ENCODE data around the gene BCLAF1.
"Not testable (repeated sequence)": the region's sequence is repeated elsewhere in the genome, so short reads cannot be mapped to it uniquely, and the experiment has no call there.

Gene BCLAF1

DNA sequence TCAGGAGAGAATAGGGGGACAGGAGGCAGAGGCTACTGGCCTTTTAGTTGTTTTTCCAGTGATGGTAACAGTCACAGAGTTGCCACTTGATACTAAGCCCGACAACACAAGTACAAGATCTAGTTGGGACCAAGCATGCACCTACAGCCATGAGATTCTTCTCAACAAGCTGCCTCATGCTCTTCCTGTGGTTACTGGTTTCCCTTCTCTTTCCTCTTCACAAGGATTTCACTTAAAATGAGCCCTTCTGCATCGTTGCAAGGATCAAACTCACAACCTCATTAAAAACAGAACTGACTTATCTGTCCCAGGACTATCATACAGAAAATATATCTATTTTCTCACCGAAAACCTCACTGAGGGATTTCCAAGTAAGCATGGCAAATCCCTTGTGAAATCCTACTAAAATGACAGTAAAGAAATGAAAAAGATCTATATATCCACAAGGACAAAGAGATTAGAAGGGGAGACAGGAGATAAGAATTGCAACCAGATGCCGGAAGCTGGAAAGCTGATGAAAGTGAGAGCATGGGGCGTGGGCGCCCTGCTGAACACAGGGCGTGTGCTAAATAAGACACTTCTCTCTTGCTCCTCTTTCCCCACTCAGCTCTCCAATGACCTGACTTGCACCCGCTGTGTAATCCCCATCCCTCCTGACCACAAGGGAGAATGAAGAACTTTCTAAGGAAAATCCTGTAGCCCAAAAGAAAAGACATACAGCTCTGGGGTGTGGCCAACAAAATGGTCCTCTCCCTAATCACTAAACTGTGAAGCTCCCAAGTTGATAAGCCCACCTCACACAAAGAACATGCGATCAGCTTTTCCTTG lies 53.0 kb downstream of the BCLAF1 start:
- FAIRE-seq: no peak

GRCh38 chr6:136235233-136235564 lies 54.4 kb downstream of the BCLAF1 start:
- no peak for FAIRE-seq

DNA sequence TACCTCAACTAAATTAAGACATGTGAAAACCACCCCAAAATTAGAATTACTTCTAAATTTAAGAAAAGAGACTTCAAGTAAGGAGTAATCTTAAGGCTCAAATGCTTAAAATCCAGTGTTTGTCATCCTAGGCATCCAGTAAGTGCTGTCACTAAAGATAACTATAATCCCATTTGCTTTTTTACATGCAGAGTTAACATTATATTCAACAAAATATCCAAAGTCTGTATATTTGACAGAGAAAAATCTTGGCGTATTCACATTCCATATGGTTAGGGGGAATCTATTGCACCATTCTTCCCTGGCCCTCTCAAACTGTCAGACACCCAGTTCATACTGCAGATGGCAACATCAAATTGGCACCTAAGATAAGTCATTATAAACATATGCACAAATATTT lies 56.9 kb downstream of the BCLAF1 start:
- FAIRE-seq: no peak

GRCh38 chr6:136230219-136230853 lies 59.3 kb downstream of the BCLAF1 start:
- FAIRE-seq: no peak

GRCh38 chr6:136228814-136229213 lies 60.8 kb downstream of the BCLAF1 start:
- FAIRE-seq: no peak

DNA sequence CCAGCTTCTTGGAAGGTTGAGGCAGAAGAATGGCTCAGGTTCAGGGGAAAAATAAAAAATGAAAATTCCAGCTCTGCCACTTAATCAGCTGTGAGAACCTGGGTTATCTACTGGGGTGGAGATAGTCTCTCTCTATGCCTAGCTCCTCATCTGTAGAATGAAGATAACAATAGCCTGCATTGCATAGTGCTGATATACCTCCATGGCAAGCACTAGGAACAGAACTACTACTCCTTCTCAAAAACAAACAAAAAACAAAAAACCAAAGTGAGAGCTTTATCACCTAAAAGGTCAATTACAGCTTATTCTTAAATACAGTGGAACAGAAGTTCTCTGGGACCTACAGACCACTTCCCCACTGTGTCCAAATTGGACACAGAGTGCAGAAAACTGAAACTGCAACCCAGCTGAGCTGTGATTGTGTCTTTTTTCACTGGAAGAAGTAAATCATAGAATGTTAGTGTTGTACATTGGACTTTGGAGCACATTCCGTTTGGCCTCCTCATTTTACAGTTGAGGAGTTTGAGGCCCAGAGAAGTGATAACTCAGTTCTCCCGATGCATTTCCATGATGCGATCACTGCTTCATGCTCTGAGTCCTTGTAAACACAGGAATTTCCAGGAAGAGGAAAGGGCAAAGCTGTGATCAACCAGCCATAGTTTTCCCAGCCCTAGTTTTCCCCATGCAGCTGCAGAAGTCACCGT lies 62.8 kb downstream of the BCLAF1 start:
- FAIRE-seq: no peak

DNA sequence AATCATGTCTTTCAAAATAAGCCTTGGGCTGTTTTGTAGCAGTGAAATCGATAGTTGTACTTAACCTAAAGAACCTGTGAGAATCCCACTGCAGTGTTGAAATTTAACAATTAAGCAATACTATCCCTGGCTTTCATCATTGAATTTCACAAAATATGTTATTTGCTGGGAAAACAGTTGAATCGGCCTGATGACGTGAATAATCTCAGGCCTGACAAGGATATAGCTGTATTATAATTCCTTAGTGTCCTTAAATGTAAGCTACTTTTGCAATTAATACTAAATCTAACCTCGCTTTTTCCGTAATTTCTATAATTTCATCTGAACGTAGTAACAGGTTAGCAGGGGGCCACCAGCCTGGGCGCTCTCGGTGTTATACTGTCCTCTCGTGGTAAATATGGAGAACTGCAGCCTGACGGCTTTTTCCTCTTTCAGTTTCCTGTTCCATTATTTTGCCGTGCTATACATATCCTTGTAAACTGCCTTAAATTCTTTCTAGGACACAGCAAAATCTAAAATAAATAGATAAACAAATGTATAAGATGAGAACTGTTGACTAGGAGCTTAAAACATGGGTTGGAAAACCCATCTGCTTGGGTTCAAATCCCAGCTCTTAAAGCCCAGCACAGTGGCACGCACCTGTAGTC lies 63.5 kb downstream of the BCLAF1 start:
- FAIRE-seq: no peak

GRCh38 chr6:136225496-136225895 lies 64.2 kb downstream of the BCLAF1 start:
- no peak for FAIRE-seq

DNA sequence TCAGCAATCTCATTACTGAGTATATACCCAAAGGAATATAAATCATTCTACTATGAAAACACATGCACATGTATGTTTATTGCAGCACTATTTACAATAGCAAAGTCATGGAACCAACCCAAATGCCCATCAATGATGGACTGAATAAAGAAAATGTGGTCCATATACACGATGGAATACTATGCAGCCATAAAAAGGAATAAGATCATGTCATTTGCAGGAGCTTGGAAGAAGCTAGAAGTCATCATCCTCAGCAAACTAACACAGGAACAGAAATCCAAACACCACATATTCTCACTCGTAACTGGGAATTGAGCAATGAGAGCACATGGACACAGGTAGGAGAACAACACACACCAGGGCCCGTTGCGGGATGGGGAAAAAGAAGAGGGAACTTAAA lies 64.7 kb downstream of the BCLAF1 start:
- not testable (repeated sequence) for FAIRE-seq

DNA sequence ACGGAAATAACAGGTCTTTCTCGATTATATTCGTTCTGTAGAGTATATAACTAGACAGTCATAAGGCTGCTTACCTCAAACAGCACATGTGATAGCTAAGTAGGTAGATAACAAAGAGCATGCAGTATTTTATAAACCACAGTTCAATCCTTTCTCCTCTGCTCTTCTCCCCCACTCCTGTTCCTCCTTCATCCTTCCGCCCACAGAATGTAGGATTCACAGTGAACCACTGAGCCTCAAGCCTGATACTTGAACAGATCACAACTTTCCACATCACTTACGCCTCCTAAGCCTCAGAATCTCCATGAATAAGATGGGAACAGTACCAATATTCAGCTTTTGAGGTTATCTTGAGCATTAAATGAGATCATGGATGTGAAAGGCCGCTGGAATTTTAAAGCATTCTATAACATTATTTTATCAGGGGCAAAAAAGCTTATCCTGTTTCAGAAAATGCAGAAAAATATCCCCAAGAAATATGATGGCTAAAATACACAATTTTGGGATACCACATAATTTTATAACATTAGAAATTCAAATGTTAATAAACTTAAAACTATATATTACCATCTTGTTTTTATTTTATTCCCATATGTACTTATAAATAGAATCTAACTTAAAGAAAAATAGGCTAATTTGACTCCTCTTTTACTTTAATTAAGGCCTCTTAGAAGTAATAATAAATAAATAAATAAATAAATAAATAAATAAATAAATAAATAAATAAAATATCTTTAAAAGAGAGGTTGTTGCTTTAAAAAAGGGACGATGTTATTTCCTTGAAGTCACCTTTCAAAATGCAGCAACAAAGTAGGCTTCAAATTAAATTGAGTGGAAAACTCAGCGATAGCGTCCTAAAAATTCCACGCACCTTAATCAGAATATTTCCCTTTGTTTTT lies 72.9 kb downstream of the BCLAF1 start:
- peak; percentile 27 for FAIRE-seq

DNA sequence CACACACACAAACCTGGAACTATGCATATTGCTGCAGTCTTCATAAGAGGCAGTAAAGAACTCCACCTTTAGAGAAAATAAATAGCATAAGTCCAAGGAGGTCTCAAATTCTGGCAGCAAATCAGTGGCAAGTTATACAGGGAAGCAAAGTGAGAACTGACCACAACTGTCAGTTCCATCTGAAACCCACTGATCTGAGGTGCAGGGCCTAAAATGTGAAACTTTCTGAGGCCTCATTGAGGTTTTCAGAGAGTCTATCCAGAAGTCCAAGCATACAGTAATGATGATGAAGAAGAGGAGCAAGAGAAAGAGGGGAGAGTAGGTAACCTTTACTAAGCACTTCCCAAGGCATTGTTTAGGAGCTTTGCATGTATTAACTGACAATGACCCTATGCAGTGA lies 75.8 kb downstream of the BCLAF1 start:
- no peak for FAIRE-seq

- no peak for FAIRE-seq
Observed at GRCh38 chr6:136213012-136213539, 76.6 kb downstream of the BCLAF1 start.

- no peak for FAIRE-seq
Observed at GRCh38 chr6:136212608-136213007, 77.0 kb downstream of the BCLAF1 start.

DNA sequence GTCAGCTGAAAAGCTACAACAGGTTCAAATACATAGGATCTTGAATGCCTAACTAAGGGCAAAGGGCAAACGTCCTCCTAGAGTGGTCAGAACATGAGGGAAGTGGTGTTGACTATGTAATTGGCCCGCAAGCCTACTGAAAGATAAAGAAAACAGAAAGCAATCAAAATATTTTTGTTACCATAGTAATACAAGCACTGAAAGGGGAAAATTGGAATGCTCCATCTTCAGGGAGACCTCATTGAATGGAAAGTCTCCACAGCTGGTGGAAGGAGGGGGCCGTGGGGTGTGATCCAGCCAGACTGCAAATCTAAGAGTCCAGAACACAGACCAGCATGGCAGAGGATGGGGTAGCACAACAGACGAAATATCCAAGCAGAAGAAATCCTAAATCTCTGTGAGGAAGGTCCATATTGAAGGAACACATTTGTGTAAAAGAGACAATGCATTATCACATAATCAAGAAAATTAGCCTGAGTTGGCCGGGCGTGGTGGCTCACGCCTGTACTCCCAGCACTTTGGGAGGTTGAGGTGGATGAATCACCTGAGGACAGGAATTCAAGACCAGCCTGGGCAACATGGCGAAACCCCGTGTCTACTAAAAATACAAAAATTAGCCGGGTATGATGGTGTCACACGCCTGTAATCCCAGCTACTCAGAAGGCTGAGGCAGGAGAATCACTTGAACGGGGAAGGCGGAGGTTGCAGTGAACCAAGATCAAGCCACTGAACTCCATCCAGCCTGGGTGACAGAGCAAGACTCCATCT lies 79.1 kb downstream of the BCLAF1 start:
- no peak for FAIRE-seq

DNA sequence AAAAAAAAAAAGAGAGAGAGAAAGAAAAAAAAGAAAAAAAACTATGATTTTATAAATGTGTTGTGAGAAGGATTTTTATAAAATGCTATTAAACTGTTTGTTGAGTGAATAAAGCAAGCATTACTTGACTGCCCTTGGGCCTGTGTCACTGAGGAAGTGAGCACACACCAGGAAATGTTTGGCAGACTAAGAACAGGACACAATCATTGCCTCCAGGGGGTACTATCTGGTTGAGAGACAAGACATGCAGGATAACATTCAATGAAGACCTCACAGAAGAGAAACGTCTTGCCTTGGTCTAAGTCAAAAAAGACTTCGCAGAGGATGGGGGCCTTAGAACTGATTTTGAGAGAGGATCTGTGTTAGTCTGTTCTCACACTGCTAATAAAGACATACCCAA lies 80.2 kb downstream of the BCLAF1 start:
- FAIRE-seq: no peak

DNA sequence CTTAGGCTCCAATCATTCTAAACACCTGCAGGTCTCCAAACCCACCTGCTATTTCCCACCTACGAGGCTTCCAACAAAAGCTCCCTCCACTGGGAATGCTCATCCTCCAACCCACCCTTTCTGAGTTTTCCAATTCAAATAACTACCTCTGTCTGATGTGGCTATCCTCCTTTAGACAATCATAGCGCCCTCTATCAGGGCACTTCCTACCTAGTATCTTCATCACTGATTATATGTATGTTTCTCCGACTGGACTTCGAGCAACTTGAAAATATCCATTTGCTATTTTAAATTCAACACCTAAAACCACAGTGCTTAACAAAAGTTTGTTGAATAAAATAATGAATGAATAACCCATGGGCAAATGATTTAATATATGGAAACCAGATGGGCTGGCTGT lies 80.9 kb downstream of the BCLAF1 start:
- FAIRE-seq: no peak

Measured in A204.1 (cell line).